Measurements from ENCODE around the gene SLC1A4.

SLC1A4 gene

GRCh38 chr2:64943387-64944150 is 45.6 kb upstream of the SLC1A4 start:
- Histone ChIP-seq H3K14ac (ENCODE audit: low read length in 2 of 2) (no peak overlapping the region), H3K9ac (ENCODE audit: low read length) (no peak overlapping the region), H2BK12ac (ENCODE audit: low read length in 2 of 2) (peak overlapping the region in 1 of 2 experiments; percentile 15), H3K4me2 (ENCODE audit: low read length, poor library complexity, severe bottlenecking) (no peak overlapping the region), H3K27me3 (ENCODE audit: control insufficient read depth in 1 of 2, insufficient read depth in 1 of 2, low read length in 2 of 2) (peaks cover 0 to 9% of the 10 kb centered on the region in 2 experiments), H2BK120ac (ENCODE audit: low read depth, low read length) (no peak overlapping the region), H2BK5ac (ENCODE audit: low read depth, low read length, poor library complexity, severe bottlenecking) (no peak overlapping the region), H3K18ac (ENCODE audit: low read depth in 1 of 2, low read length in 2 of 2) (peak overlapping the region in 1 of 2 experiments; percentile 32), H2BK15ac (ENCODE audit: low read depth, poor library complexity, severe bottlenecking) (no peak overlapping the region), H3K36me3 (ENCODE audit: control insufficient read depth in 1 of 2, insufficient read depth in 2 of 2, low read depth in 1 of 2, low read length in 2 of 2) (no peaks in the 10 kb centered on the region), H3K23ac (ENCODE audit: low read length in 2 of 2) (no peak overlapping the region), H2AFZ (ENCODE audit: low read depth, low read length) (no peak overlapping the region), H2AK5ac (ENCODE audit: low read length, severe bottlenecking) (no peak overlapping the region), H3K4me3 (ENCODE audit: insufficient read depth in 1 of 2, low read depth in 1 of 2, low read length in 2 of 2) (no peak overlapping the region), H3K4ac (ENCODE audit: low read depth in 1 of 2, low read length in 2 of 2) (no peak overlapping the region), H3K79me1 (replicated peaks; ENCODE audit: low read length, poor library complexity, severe bottlenecking) (no peaks in the 10 kb centered on the region), H3K9me3 (ENCODE audit: control insufficient read depth, low read length) (no peaks in the 10 kb centered on the region), H4K8ac (ENCODE audit: low read length) (no peak overlapping the region), H3K4me1 (ENCODE audit: control insufficient read depth, insufficient read depth, low read depth, low read length) (peaks cover 5% of the 10 kb centered on the region), H3K27ac (ENCODE audit: low read length, poor library complexity, severe bottlenecking) (no peak overlapping the region), H4K91ac (ENCODE audit: low read length) (no peak overlapping the region)
- no peak for DNase-seq
- 93% methylated on average over 12 of the region's 12 CpGs for WGBS

- Histone ChIP-seq H3K9me3 (ENCODE audit: control insufficient read depth, low read length) (no peaks in the 10 kb centered on the region), H3K4me1 (ENCODE audit: control insufficient read depth, insufficient read depth, low read depth, low read length) (peaks cover 5% of the 10 kb centered on the region), H3K4me3 (ENCODE audit: insufficient read depth in 1 of 2, low read depth in 1 of 2, low read length in 2 of 2) (no peak overlapping the region), H3K4ac (ENCODE audit: low read depth in 1 of 2, low read length in 2 of 2) (no peak overlapping the region), H2AK5ac (ENCODE audit: low read length, severe bottlenecking) (no peak overlapping the region), H2AFZ (ENCODE audit: low read depth, low read length) (no peak overlapping the region), H3K79me1 (replicated peaks; ENCODE audit: low read length, poor library complexity, severe bottlenecking) (no peaks in the 10 kb centered on the region), H4K91ac (ENCODE audit: low read length) (no peak overlapping the region), H3K27me3 (ENCODE audit: control insufficient read depth in 1 of 2, insufficient read depth in 1 of 2, low read length in 2 of 2) (no peaks in the 10 kb centered on the region), H2BK120ac (ENCODE audit: low read depth, low read length) (no peak overlapping the region), H3K27ac (ENCODE audit: low read length, poor library complexity, severe bottlenecking) (no peak overlapping the region), H3K4me2 (ENCODE audit: low read length, poor library complexity, severe bottlenecking) (no peak overlapping the region), H2BK12ac (ENCODE audit: low read length in 2 of 2) (no peak overlapping the region), H4K8ac (ENCODE audit: low read length) (no peak overlapping the region), H3K18ac (ENCODE audit: low read depth in 1 of 2, low read length in 2 of 2) (no peak overlapping the region), H3K23ac (ENCODE audit: low read length in 2 of 2) (no peak overlapping the region), H2BK5ac (ENCODE audit: low read depth, low read length, poor library complexity, severe bottlenecking) (no peak overlapping the region), H2BK15ac (ENCODE audit: low read depth, poor library complexity, severe bottlenecking) (peak overlapping the region; percentile 2), H3K14ac (ENCODE audit: low read length in 2 of 2) (no peak overlapping the region), H3K9ac (ENCODE audit: low read length) (no peak overlapping the region), H3K36me3 (ENCODE audit: control insufficient read depth in 1 of 2, insufficient read depth in 2 of 2, low read depth in 1 of 2, low read length in 2 of 2) (no peaks in the 10 kb centered on the region)
- no peak for DNase-seq
- WGBS = 82% methylated on average over 4 of the region's 4 CpGs
These were observed 44.7 kb upstream of the SLC1A4 start for GRCh38 chr2:64944484-64944883.

- no peak overlapping the region for H3K9ac ChIP-seq (ENCODE audit: low read length)
- no peak overlapping the region for H3K4me2 ChIP-seq (ENCODE audit: low read length, poor library complexity, severe bottlenecking)
- H3K18ac ChIP-seq (ENCODE audit: low read depth in 1 of 2, low read length in 2 of 2) = peak overlapping the region; percentile 4 to 25
- H2AK5ac ChIP-seq (ENCODE audit: low read length, severe bottlenecking) = no peak overlapping the region
- no peak overlapping the region for H2BK120ac ChIP-seq (ENCODE audit: low read depth, low read length)
- no peaks in the 10 kb centered on the region for H3K9me3 ChIP-seq (ENCODE audit: control insufficient read depth, low read length)
- peak overlapping the region in 1 of 2 experiments; percentile 8 for H3K14ac ChIP-seq (ENCODE audit: low read length in 2 of 2)
- H3K27me3 ChIP-seq (ENCODE audit: control insufficient read depth in 1 of 2, insufficient read depth in 1 of 2, low read length in 2 of 2) = no peaks in the 10 kb centered on the region
- no peak overlapping the region for H3K4me3 ChIP-seq (ENCODE audit: insufficient read depth in 1 of 2, low read depth in 1 of 2, low read length in 2 of 2)
- WGBS = 66% methylated on average over 13 of the region's 14 CpGs
- peak; percentile 42 for DNase-seq
- H3K27ac ChIP-seq (ENCODE audit: low read length, poor library complexity, severe bottlenecking) = no peak overlapping the region
- H2BK12ac ChIP-seq (ENCODE audit: low read length in 2 of 2) = peak overlapping the region in 1 of 2 experiments; percentile 49
- H4K91ac ChIP-seq (ENCODE audit: low read length) = no peak overlapping the region
- H3K79me1 ChIP-seq (replicated peaks; ENCODE audit: low read length, poor library complexity, severe bottlenecking) = no peaks in the 10 kb centered on the region
- H3K36me3 ChIP-seq (ENCODE audit: control insufficient read depth in 1 of 2, insufficient read depth in 2 of 2, low read depth in 1 of 2, low read length in 2 of 2) = no peaks in the 10 kb centered on the region
- peaks cover 5% of the 10 kb centered on the region for H3K4me1 ChIP-seq (ENCODE audit: control insufficient read depth, insufficient read depth, low read depth, low read length)
- no peak overlapping the region for H2AFZ ChIP-seq (ENCODE audit: low read depth, low read length)
- peak overlapping the region; percentile 66 for H4K8ac ChIP-seq (ENCODE audit: low read length)
- no peak overlapping the region for H3K23ac ChIP-seq (ENCODE audit: low read length in 2 of 2)
- no peak overlapping the region for H2BK5ac ChIP-seq (ENCODE audit: low read depth, low read length, poor library complexity, severe bottlenecking)
- H2BK15ac ChIP-seq (ENCODE audit: low read depth, poor library complexity, severe bottlenecking) = peak overlapping the region; percentile 82
- peak overlapping the region in 1 of 2 experiments; percentile 1 for H3K4ac ChIP-seq (ENCODE audit: low read depth in 1 of 2, low read length in 2 of 2)
These were observed 43.0 kb upstream of the SLC1A4 start for GRCh38 chr2:64945973-64946768.

DNA sequence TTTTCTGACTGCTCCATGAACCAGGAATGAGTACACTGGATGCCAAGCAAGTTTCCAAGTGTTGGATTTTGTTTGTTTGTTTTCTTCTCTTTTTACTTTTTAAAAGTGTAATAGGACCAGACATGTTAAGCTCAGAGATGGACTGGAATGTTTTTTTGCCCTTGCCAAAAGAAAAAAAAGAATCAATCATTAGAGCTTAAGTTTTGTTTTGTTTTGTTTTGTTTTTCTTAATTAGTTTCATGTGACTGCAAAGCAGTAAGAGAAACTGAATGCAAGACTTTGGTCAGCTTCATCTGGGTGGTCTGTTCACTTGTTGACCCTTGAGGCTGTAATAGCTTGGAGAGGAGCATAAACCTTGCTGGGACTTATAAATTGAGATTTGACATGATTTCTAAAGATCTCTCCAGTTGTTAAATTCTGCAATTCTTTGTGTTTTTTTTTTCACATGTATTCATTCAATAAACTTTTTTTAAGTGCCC is 42.4 kb upstream of the SLC1A4 start:
- H3K9ac ChIP-seq (ENCODE audit: low read length) = no peak overlapping the region
- H3K4me1 ChIP-seq (ENCODE audit: control insufficient read depth, insufficient read depth, low read depth, low read length) = peaks cover 5% of the 10 kb centered on the region
- H2BK15ac ChIP-seq (ENCODE audit: low read depth, poor library complexity, severe bottlenecking) = no peak overlapping the region
- H2AK5ac ChIP-seq (ENCODE audit: low read length, severe bottlenecking) = no peak overlapping the region
- H2AFZ ChIP-seq (ENCODE audit: low read depth, low read length) = no peak overlapping the region
- no peaks in the 10 kb centered on the region for H3K79me1 ChIP-seq (replicated peaks; ENCODE audit: low read length, poor library complexity, severe bottlenecking)
- DNase-seq = peak; percentile 36
- no peak overlapping the region for H3K4me2 ChIP-seq (ENCODE audit: low read length, poor library complexity, severe bottlenecking)
- H3K27me3 ChIP-seq (ENCODE audit: control insufficient read depth in 1 of 2, insufficient read depth in 1 of 2, low read length in 2 of 2) = no peaks in the 10 kb centered on the region
- no peak overlapping the region for H2BK120ac ChIP-seq (ENCODE audit: low read depth, low read length)
- no peak overlapping the region for H4K8ac ChIP-seq (ENCODE audit: low read length)
- H3K36me3 ChIP-seq (ENCODE audit: control insufficient read depth in 1 of 2, insufficient read depth in 2 of 2, low read depth in 1 of 2, low read length in 2 of 2) = no peaks in the 10 kb centered on the region
- H3K9me3 ChIP-seq (ENCODE audit: control insufficient read depth, low read length) = no peaks in the 10 kb centered on the region
- H3K23ac ChIP-seq (ENCODE audit: low read length in 2 of 2) = no peak overlapping the region
- no peak overlapping the region for H3K27ac ChIP-seq (ENCODE audit: low read length, poor library complexity, severe bottlenecking)
- no peak overlapping the region for H3K4ac ChIP-seq (ENCODE audit: low read depth in 1 of 2, low read length in 2 of 2)
- H3K4me3 ChIP-seq (ENCODE audit: insufficient read depth in 1 of 2, low read depth in 1 of 2, low read length in 2 of 2) = no peak overlapping the region
- no peak overlapping the region for H2BK12ac ChIP-seq (ENCODE audit: low read length in 2 of 2)
- no peak overlapping the region for H2BK5ac ChIP-seq (ENCODE audit: low read depth, low read length, poor library complexity, severe bottlenecking)
- H3K14ac ChIP-seq (ENCODE audit: low read length in 2 of 2) = no peak overlapping the region
- no peak overlapping the region for H4K91ac ChIP-seq (ENCODE audit: low read length)
- H3K18ac ChIP-seq (ENCODE audit: low read depth in 1 of 2, low read length in 2 of 2) = peak overlapping the region in 1 of 2 experiments; percentile 2
